DOHH2 (cell line): ENCODE measurements around the gene FUT2.

ENCODE experiments used
- H3F3A ChIP-seq: fragments of 200-600 bp; sonication (generic), shearing (Covaris generic); 2 replicates; pipeline ENCODE4 v1.6.0; 2016; ENCODE audit warnings: antibody characterized with exemption, mild to moderate bottlenecking; ENCODE audit not compliant: control insufficient read depth, insufficient read depth
- H3K27ac ChIP-seq: fragments of 200-600 bp; sonication (generic); 2 replicates; pipeline ENCODE4 v1.5.1; 2014; ENCODE audit warnings: low read depth, mild to moderate bottlenecking, low read length, moderate library complexity
- H3K27me3 ChIP-seq: fragments of 200-600 bp; sonication (generic); 2 replicates; pipeline ENCODE4 v1.6.1; 2014; ENCODE audit warnings: mild to moderate bottlenecking, low read length, mixed read lengths; ENCODE audit not compliant: control insufficient read depth
- H3K36me3 ChIP-seq: fragments of 200-600 bp; sonication (generic); 2 replicates; pipeline ENCODE4 v1.6.1; 2014; ENCODE audit warnings: mild to moderate bottlenecking, low read length, moderate library complexity, mixed read lengths; ENCODE audit not compliant: control insufficient read depth
- H3K4me1 ChIP-seq: fragments of 200-600 bp; sonication (generic); 2 replicates; pipeline ENCODE4 v1.6.1; 2014; ENCODE audit warnings: mild to moderate bottlenecking, low read length, mixed read lengths; ENCODE audit not compliant: control insufficient read depth
- H3K4me2 ChIP-seq: fragments of 200-600 bp; sonication (generic); 2 replicates; pipeline ENCODE4 v1.6.0; 2014; ENCODE audit warnings: mild to moderate bottlenecking, low read length, moderate library complexity
- H3K4me3 ChIP-seq: fragments of 200-600 bp; sonication (generic); 2 replicates; pipeline ENCODE4 v1.5.1; 2014; ENCODE audit warnings: mild to moderate bottlenecking, low read length, mixed read lengths
- H3K79me2 ChIP-seq: fragments of 200-600 bp; sonication (generic); 2 replicates; pipeline ENCODE4 v1.6.1; 2014; ENCODE audit warnings: mild to moderate bottlenecking, low read length, mixed read lengths; ENCODE audit not compliant: control insufficient read depth
- H3K9me2 ChIP-seq: fragments of 200-600 bp; sonication (generic); replicated peaks from 2 replicates; pipeline ENCODE4 v1.6.1; 2014; ENCODE audit warnings: mild to moderate bottlenecking, low read length, mixed read lengths; ENCODE audit not compliant: control insufficient read depth
- H3K9me3 ChIP-seq: fragments of 200-600 bp; sonication (generic); 2 replicates; pipeline ENCODE4 v1.6.1; 2014; ENCODE audit warnings: antibody characterized with exemption, low read length, mixed read lengths; ENCODE audit not compliant: control insufficient read depth, insufficient read depth
- H4K20me1 ChIP-seq: fragments of 200-600 bp; sonication (generic); 2 replicates; pipeline ENCODE4 v1.6.0; 2014; ENCODE audit warnings: low read depth, mild to moderate bottlenecking, antibody characterized with exemption, low read length, moderate library complexity; ENCODE audit not compliant: control insufficient read depth, insufficient read depth
- CTCF ChIP-seq: fragments of 200-600 bp; sonication (generic); IDR thresholded peaks from one replicate; pipeline ENCODE4 v1.5.1; 2014; ENCODE audit warnings: antibody characterized with exemption, mild to moderate bottlenecking, low read depth, low read length; ENCODE audit not compliant: poor library complexity, severe bottlenecking
- EZH2phosphoT487 ChIP-seq: fragments of 200-600 bp; sonication (generic); IDR thresholded peaks from 2 replicates; pipeline ENCODE4 v1.6.1; 2017; ENCODE audit warnings: borderline replicate concordance, mild to moderate bottlenecking, antibody characterized with exemption, low read length, moderate library complexity, mixed read lengths

The FUT2 gene

GRCh38 chr19:48663667-48664066, 32.1 kb upstream of the FUT2 start:
- TF ChIP-seq CTCF (no peak), EZH2phosphoT487 (no peak)
- Histone ChIP-seq H3K27ac (no peak overlapping the region), H4K20me1 (no peaks in the 10 kb centered on the region), H3F3A (0 out of 2 replicates have a peak, but pooled peaks cover 2% of the 10 kb centered on the region), H3K27me3 (no peaks in the 10 kb centered on the region), H3K4me3 (no peak overlapping the region), H3K4me1 (peaks cover 14% of the 10 kb centered on the region), H3K36me3 (no peaks in the 10 kb centered on the region), H3K79me2 (no peaks in the 10 kb centered on the region), H3K9me2 (no peaks in the 10 kb centered on the region), H3K9me3 (no peaks in the 10 kb centered on the region), H3K4me2 (no peak overlapping the region)

GRCh38 chr19:48664476-48664875, 31.3 kb upstream of the FUT2 start:
- H3K4me3 ChIP-seq = no peak overlapping the region
- no peak overlapping the region for H3K4me2 ChIP-seq
- no peaks in the 10 kb centered on the region for H3K79me2 ChIP-seq
- H3K4me1 ChIP-seq = peaks cover 14% of the 10 kb centered on the region
- no peaks in the 10 kb centered on the region for H4K20me1 ChIP-seq
- H3K9me3 ChIP-seq = peaks cover under 1% of the 10 kb centered on the region; the same call in 1 of the 2 replicates
- no peaks in the 10 kb centered on the region for H3K27me3 ChIP-seq
- H3F3A ChIP-seq = 0 out of 2 replicates have a peak, but pooled peaks cover 2% of the 10 kb centered on the region
- TF ChIP-seq CTCF = no peak
- no peak for TF ChIP-seq EZH2phosphoT487
- no peak overlapping the region for H3K27ac ChIP-seq
- H3K36me3 ChIP-seq = no peaks in the 10 kb centered on the region
- H3K9me2 ChIP-seq = no peaks in the 10 kb centered on the region

- Histone ChIP-seq H3K4me3 (no peak overlapping the region), H3K4me1 (peaks cover 7% of the 10 kb centered on the region), H3K27me3 (no peaks in the 10 kb centered on the region), H3K9me3 (peaks cover 5% of the 10 kb centered on the region; the same call in 1 of the 2 replicates), H3K9me2 (no peaks in the 10 kb centered on the region), H3K4me2 (no peak overlapping the region), H3K36me3 (no peaks in the 10 kb centered on the region), H3K27ac (no peak overlapping the region), H4K20me1 (no peaks in the 10 kb centered on the region), H3F3A (no peaks in the 10 kb centered on the region), H3K79me2 (no peaks in the 10 kb centered on the region)
- no peak for TF ChIP-seq CTCF
- no peak for TF ChIP-seq EZH2phosphoT487
These were observed 30.0 kb upstream of the FUT2 start for GRCh38 chr19:48665786-48666185.

- peaks cover 5% of the 10 kb centered on the region; the same call in 1 of the 2 replicates for H3K9me3 ChIP-seq
- TF ChIP-seq EZH2phosphoT487 = no peak
- TF ChIP-seq CTCF = no peak
- no peaks in the 10 kb centered on the region for H3K9me2 ChIP-seq
- no peaks in the 10 kb centered on the region for H3K27me3 ChIP-seq
- H3K36me3 ChIP-seq = no peaks in the 10 kb centered on the region
- H3K4me3 ChIP-seq = no peak overlapping the region
- no peaks in the 10 kb centered on the region for H4K20me1 ChIP-seq
- no peaks in the 10 kb centered on the region for H3F3A ChIP-seq
- H3K4me1 ChIP-seq = no peaks in the 10 kb centered on the region
- H3K79me2 ChIP-seq = no peaks in the 10 kb centered on the region
- no peak overlapping the region for H3K4me2 ChIP-seq
- no peak overlapping the region for H3K27ac ChIP-seq
These were observed 27.4 kb upstream of the FUT2 start for GRCh38 chr19:48668332-48668731.
